Smooth muscle cell (in vitro differentiated cells): ENCODE results near the gene HMGB1. TPM values are rescaled to one million over a fixed set of nuclear protein-coding genes. Genes with fewer than 3 reads are reported as not detected.

ENCODE experiments used
- DNase-seq: peaks from one replicate; lab custom pipeline; 2025; ENCODE audit not compliant: unreplicated experiment; lab: John Stamatoyannopoulos, UW
- H2AFZ ChIP-seq: fragments of 200-600 bp; sonication (generic); 2 replicates; pipeline ENCODE4 v1.6.0; 2016; ENCODE audit warnings: antibody characterized with exemption, low read depth, mild to moderate bottlenecking
- H3F3A ChIP-seq: fragments of 200-600 bp; sonication (generic); 2 replicates; pipeline ENCODE4 v1.6.0; 2017; ENCODE audit warnings: antibody characterized with exemption, low read depth
- H3K27ac ChIP-seq: fragments of 200-600 bp; sonication (generic); 2 replicates; pipeline ENCODE4 v1.5.1; 2016; ENCODE audit warnings: low read depth, mild to moderate bottlenecking
- H3K27me3 ChIP-seq: fragments of 200-600 bp; sonication (generic); 2 replicates; pipeline ENCODE4 v1.6.1; 2016; ENCODE audit warnings: low read depth, mild to moderate bottlenecking
- H3K36me3 ChIP-seq: fragments of 200-600 bp; sonication (generic); 2 replicates; pipeline ENCODE4 v1.5.1; 2016; ENCODE audit warnings: low read depth
- H3K4me1 ChIP-seq: fragments of 200-600 bp; sonication (generic); 2 replicates; pipeline ENCODE4 v1.5.1; 2016; ENCODE audit warnings: low read depth
- H3K4me2 ChIP-seq: fragments of 200-600 bp; sonication (generic); 2 replicates; pipeline ENCODE4 v1.6.0; 2016; ENCODE audit warnings: mild to moderate bottlenecking
- H3K4me3 ChIP-seq: fragments of 200-600 bp; sonication (generic); 2 replicates; pipeline ENCODE4 v1.5.1; 2016; ENCODE audit warnings: mild to moderate bottlenecking
- H3K79me2 ChIP-seq: fragments of 200-600 bp; sonication (generic); 2 replicates; pipeline ENCODE4 v1.6.0; 2016; ENCODE audit warnings: low read depth, mild to moderate bottlenecking
- H3K9ac ChIP-seq: fragments of 200-600 bp; sonication (generic); 2 replicates; pipeline ENCODE4 v1.6.0; 2016; ENCODE audit warnings: low read depth
- H3K9me3 ChIP-seq: fragments of 200-600 bp; sonication (generic); replicated peaks from 2 replicates; pipeline ENCODE4 v1.5.1; 2016; ENCODE audit warnings: low read depth
- H4K20me1 ChIP-seq: fragments of 200-600 bp; sonication (generic); 2 replicates; pipeline ENCODE4 v1.6.0; 2016; ENCODE audit warnings: low read depth
- WGBS: methylation state at CpG from one replicate; pipeline ENCODE4 v1.1.7; 2016; ENCODE audit warnings: low lambda C conversion rate; 5-methylcytosine and 5-hydroxymethylcytosine counted together
- polyA plus RNA-seq: library from polyadenylated mRNA; unstranded; fragments of >200 nt; fragmentation: Nextera tagmentation; extraction: Ambion mirVana; gene quantifications from 2 replicates; pipeline ENCODE4 v1.2.1, GENCODE V29; 2016
- total RNA-seq: library from RNA; depleted of rRNA; stranded (reverse); fragments of >200 nt; gene quantifications from 2 replicates; pipeline ENCODE4 v1.2.3, GENCODE V29; 2014
- TF ChIP-seq, protein P1 (sequence below): fragments of 200-600 bp; sonication (generic); IDR thresholded peaks from 2 replicates; pipeline ENCODE4 v1.5.1; 2017; ENCODE audit warnings: borderline replicate concordance, mild to moderate bottlenecking, antibody characterized with exemption; ENCODE audit not compliant: insufficient read depth, poor library complexity, severe bottlenecking

HMGB1 gene
- total and polyA plus RNA-seq, 2 experiments from 2014 or later = 581 to 627 TPM

DNA sequence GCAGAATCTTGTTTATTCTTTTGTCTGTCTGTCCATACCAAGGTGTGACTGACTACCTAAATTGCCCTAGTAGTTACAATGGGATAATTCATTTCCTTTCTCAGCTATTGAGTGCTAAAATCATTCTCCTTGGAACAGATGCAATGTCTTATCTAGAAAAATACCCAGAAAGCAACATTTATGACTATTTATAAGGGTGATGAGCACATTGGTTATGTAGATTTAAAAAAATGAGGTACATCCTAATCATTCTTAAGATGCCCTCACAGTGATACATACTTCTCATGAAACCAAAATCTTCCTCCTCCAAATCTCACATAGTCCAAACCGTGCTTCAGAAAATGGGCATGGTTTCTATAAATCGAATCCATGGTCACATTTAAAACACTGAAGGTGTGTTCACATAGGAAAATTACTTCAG is 55.0 kb downstream of the HMGB1 start:
- H3K27me3 ChIP-seq = no peaks in the 10 kb centered on the region
- H3K4me1 ChIP-seq = peaks cover 16% of the 10 kb centered on the region
- no peak overlapping the region for H3K9ac ChIP-seq
- TF ChIP-seq, protein P1, sequence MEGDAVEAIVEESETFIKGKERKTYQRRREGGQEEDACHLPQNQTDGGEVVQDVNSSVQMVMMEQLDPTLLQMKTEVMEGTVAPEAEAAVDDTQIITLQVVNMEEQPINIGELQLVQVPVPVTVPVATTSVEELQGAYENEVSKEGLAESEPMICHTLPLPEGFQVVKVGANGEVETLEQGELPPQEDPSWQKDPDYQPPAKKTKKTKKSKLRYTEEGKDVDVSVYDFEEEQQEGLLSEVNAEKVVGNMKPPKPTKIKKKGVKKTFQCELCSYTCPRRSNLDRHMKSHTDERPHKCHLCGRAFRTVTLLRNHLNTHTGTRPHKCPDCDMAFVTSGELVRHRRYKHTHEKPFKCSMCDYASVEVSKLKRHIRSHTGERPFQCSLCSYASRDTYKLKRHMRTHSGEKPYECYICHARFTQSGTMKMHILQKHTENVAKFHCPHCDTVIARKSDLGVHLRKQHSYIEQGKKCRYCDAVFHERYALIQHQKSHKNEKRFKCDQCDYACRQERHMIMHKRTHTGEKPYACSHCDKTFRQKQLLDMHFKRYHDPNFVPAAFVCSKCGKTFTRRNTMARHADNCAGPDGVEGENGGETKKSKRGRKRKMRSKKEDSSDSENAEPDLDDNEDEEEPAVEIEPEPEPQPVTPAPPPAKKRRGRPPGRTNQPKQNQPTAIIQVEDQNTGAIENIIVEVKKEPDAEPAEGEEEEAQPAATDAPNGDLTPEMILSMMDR = no peak
- peak overlapping the region; percentile 83 for H3K27ac ChIP-seq
- H3K36me3 ChIP-seq = no peaks in the 10 kb centered on the region
- no peak for DNase-seq
- H3F3A ChIP-seq = peaks cover 15% of the 10 kb centered on the region
- no peak overlapping the region for H3K4me3 ChIP-seq
- H3K9me3 ChIP-seq = no peaks in the 10 kb centered on the region
- H3K4me2 ChIP-seq = no peak overlapping the region
- H3K79me2 ChIP-seq = no peaks in the 10 kb centered on the region
- WGBS = 77% methylated on average over 2 of the region's 2 CpGs
- H4K20me1 ChIP-seq = no peaks in the 10 kb centered on the region
- no peak overlapping the region for H2AFZ ChIP-seq

DNA sequence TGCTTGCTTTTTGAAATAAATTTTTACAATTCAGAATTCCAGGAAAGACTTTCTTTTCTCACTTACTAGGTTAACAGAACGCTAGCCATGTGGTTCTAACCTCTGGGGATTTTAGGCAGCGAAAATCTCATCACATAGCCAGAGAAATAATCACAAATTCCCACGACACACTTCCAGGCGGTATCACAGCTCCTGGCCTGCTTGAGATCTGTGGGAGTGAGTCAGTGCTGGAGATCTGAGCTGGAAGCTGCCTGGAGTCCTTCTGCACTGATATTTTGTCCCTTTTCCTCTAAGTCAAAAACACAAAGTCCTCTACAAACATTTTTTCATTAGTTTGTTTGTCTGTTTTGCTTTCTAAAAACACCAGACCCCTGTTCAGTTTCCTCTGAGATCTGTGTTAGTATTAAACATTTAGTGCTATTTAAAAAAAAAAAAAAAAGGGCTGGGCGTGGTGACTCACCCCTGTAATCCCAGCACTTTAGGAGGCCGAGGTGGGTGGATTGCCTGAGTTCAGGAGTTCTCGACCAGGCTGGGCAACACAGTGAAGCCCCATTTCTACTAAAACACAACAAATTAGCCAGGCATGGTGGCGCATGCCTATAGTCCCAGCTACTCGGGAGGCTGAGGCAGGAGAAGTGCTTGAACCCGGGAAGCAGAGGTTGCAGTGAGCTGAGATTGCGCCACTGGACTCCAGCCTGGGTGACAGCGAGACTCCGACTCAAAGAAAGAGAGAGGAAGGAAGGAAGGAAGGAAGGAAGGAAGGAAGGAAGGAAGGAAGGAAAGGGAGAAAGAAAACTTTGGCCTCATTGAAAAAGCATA is 55.6 kb downstream of the HMGB1 start:
- no peaks in the 10 kb centered on the region for H3K79me2 ChIP-seq
- peak overlapping the region; percentile 22 for H3K9ac ChIP-seq
- peak overlapping the region; percentile 92 for H3K4me2 ChIP-seq
- peaks cover 15% of the 10 kb centered on the region for H3F3A ChIP-seq
- no peaks in the 10 kb centered on the region for H3K9me3 ChIP-seq
- DNase-seq = no peak
- peaks cover 16% of the 10 kb centered on the region for H3K4me1 ChIP-seq
- H3K27me3 ChIP-seq = no peaks in the 10 kb centered on the region
- no peaks in the 10 kb centered on the region for H4K20me1 ChIP-seq
- H3K4me3 ChIP-seq = no peak overlapping the region
- H3K36me3 ChIP-seq = no peaks in the 10 kb centered on the region
- WGBS = 42% methylated on average over 12 of the region's 13 CpGs
- peak overlapping the region; percentile 83 for H3K27ac ChIP-seq
- TF ChIP-seq, protein P1 = no peak
- no peak overlapping the region for H2AFZ ChIP-seq

DNA sequence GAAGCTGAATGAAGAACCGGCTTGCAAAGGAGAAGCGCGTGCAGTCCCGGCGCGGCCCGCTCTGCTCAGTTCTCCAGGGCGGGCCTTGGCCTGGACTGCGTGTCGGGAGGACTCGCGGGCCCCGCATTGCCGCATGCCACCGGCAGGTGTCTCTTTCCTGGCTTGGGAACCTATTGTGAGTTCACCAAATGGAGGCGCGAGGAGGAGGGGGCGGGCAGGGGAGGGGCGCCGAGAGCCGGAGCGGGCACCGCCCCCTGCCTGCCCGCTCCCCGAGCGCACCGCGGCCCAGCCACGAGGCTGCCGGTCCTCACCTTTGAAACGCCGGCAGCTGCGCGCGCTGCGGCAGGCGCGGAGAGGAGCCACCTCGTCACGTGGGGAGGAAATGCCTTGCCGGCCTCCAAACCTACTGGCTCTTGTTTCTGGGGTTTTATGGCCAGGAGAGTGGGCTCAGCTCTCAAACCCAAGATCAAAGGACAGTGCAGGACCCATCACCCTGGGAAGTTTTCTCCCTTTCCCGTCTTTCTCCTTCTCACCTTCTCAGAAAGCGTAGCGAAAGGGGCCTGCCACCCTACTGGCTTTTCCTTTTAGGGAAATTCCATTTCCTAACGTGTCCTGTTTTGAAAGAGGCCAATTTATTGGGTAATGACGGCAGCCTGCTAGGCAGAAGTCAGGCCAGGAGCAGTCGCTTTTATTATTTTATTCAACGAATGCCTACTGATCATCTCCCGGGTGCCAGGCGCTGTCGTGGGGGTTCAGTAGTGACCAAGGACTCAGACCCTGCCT is 57.2 kb downstream of the HMGB1 start:
- Histone ChIP-seq H3K9ac (peak overlapping the region; percentile 84), H2AFZ (peak overlapping the region; percentile 90), H3K4me3 (peak overlapping the region; percentile 45), H3K36me3 (no peaks in the 10 kb centered on the region), H3K9me3 (no peaks in the 10 kb centered on the region), H3K27ac (peak overlapping the region; percentile 83), H3K4me1 (peaks cover 16% of the 10 kb centered on the region), H3K4me2 (peak overlapping the region; percentile 92), H4K20me1 (no peaks in the 10 kb centered on the region), H3K79me2 (no peaks in the 10 kb centered on the region), H3F3A (peaks cover 15% of the 10 kb centered on the region), H3K27me3 (no peaks in the 10 kb centered on the region)
- WGBS = 13% methylated on average over 42 of the region's 51 CpGs
- TF ChIP-seq, protein P1 = peak; percentile 68
- peak; percentile 68 for DNase-seq
